HG03135 (cell line): Measurements from ENCODE around the gene SLCO1A2.

Source experiments
- ATAC-seq: cut with Tn5 transposase; IDR thresholded peaks from one replicate; pipeline ENCODE4 v1.9.1; 2021; ENCODE audit warnings: mild to moderate bottlenecking, moderate library complexity; ENCODE audit not compliant: unreplicated experiment

The SLCO1A2 gene

DNA sequence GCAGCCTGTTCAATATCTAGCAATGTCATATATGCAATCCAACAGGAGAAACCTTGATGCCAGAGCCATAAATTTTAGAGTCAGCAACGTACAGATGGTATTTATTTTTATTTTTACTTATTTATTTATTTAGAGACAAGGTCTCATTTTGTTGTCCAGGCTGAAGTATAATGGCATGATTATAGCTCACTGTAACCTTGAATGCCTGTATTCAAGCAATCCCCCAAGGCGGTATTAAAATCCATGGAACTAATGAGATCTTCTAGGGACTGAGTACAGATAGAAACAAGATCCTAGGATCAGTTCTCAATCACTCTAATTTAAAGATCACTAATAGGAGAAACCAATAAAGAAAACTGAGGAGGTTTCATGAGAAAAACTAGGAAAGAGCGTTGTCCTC lies 114.5 kb downstream of the SLCO1A2 start:
- ATAC-seq = no peak

- no peak for ATAC-seq
Measured at GRCh38 chr12:21219206-21219605, 115.5 kb downstream of the SLCO1A2 start.
